Measurements from ENCODE around the gene CCSER1.

DNA sequence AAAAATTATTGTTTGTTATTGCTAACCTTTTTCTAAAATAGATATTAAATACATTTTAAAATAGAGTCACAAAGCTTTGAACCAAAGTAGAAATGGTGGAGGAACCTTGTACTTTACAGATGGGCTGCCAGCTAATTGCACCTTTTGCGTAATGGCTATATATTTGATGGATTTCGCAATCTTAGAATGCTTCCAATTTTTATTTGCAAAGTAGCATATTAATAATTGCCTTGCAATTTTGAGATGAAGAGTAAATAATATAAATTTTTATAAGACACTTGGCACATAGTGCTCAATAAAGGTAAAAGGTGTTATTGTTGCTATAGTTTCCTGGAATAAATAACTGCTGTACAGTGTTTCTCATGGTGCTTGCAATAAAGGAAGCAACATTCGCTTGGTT lies 533.5 kb downstream of the CCSER1 start:
- TF ChIP-seq EZH2 (IDR thresholded peaks at IDR 0.05; ENCODE audit: insufficient read depth, poor library complexity, severe bottlenecking) (no peak), EZH2phosphoT487 (IDR thresholded peaks at IDR 0.05; ENCODE audit: insufficient read depth, low read depth) (no peak)

Data from GM23248 (cell line).